Embryonic facial prominence (tissue), 1 donor: ENCODE data around the gene GNAS.

Experiments
- DNase-seq: peaks from one replicate; pipeline ENCODE4 v3.0.0-alpha.2; 2016; ENCODE audit errors: extremely low spot score

GNAS gene

GRCh38 chr20:58853976-58854637 lies 1.6 kb downstream of the GNAS start:
- no peak for DNase-seq

- no peak for DNase-seq
Measured at GRCh38 chr20:58854638-58855471, 2.3 kb downstream of the GNAS start.

- no peak for DNase-seq
Measured at GRCh38 chr20:58855506-58856389, 3.2 kb downstream of the GNAS start.

GRCh38 chr20:58863044-58863790 lies 10.7 kb downstream of the GNAS start:
- DNase-seq: no peak

DNA sequence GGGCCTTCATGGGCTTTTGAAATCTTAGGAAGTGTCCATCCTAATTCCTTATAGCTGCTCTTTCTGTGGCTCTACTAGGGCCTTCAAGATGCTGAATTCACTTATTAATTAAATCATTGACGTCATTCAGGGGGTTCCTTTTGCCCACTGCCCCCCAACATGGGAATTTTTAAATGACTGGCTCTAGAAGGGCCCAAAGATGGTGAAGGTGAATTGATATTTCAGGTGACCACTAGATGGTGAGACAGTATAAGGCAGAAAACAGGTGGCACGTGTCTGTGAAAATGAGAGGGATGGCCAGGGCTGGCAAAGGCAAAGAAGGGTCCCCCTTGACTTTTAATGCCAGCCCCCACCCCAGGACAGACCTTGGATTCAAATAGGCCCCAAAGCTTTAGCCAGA lies 11.8 kb downstream of the GNAS start:
- no peak for DNase-seq

DNA sequence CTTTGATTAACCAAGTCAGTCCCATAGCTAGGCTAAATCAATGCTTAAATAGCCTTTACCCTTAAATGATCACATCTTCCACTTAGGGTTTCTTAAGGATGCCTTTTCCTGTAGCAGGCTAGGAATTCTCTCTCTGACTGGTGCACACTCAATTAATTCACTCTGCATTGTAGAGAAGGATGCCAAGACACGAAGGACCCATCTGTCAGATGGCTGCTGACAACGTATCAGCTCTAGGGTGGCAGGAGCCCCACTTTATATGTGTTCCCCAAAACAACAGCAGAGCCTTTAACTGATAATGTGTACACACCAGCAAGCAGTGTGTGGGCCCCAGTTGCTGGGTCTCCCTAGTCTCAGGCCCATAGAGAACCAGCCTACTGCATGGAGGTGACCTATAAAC lies 13.3 kb downstream of the GNAS start:
- no peak for DNase-seq

- DNase-seq: no peak
Measured at GRCh38 chr20:58867211-58867610, 14.7 kb downstream of the GNAS start.

GRCh38 chr20:58868795-58869194 lies 16.3 kb downstream of the GNAS start:
- no peak for DNase-seq

- no peak for DNase-seq
Measured at GRCh38 chr20:58869662-58870227, 17.2 kb downstream of the GNAS start.

DNA sequence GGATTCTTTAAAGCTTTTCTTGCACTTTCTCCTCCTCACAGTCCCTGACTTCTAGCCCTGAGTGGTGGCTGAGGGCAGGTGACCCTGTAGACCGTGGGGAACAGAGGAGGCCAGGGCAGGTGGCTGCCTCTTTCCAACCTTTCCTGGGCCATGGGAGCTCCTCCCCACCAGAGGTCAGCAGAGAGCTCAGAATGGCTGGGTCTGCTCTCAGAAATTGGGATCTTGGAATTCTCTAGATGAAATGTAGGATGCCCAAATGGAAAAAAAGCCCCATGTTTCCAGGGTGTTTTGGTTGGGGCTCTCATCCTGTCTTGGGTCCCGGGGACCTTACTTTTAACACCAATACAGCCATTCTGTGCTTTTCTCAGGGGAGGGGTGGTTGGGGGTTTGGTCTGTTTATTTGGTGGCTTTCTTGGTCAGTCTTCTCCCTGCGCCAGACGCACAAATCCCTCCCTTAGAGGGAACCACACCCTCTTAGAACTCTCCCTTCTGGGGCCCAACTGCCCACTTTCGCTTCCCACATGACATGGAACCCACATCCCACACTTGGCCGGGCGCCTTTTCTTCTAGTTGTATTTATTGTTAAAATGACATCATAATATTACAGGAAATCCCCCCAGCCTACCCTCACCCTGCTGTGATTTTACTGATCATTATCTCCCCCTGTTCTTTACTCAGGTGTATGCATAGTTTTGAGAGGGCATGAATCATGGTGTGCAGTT lies 17.9 kb downstream of the GNAS start:
- DNase-seq: peak; percentile 67

GRCh38 chr20:58871533-58872102 lies 19.1 kb downstream of the GNAS start:
- DNase-seq: no peak

- no peak for DNase-seq
Measured at GRCh38 chr20:58874469-58874868, 22.0 kb downstream of the GNAS start.

DNA sequence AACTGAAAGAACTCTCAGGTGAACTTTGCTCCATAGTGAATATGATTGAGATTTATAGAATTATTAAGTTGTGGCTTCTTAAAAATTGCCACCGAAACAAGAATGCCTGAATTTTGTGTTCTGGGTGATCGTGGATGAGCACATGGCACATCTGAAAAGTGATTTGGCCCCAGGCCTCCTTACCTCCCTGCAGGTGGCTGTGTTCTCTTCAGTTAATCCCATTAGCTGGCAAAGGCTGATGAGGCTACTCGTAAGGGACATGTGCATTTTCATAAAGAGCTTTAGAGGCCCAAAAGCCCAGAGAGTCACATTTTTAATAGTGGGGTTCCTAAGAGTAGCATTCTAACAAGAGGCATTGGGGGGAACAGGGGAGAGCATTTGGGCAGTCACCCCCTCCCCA lies 22.6 kb downstream of the GNAS start:
- DNase-seq: no peak

DNA sequence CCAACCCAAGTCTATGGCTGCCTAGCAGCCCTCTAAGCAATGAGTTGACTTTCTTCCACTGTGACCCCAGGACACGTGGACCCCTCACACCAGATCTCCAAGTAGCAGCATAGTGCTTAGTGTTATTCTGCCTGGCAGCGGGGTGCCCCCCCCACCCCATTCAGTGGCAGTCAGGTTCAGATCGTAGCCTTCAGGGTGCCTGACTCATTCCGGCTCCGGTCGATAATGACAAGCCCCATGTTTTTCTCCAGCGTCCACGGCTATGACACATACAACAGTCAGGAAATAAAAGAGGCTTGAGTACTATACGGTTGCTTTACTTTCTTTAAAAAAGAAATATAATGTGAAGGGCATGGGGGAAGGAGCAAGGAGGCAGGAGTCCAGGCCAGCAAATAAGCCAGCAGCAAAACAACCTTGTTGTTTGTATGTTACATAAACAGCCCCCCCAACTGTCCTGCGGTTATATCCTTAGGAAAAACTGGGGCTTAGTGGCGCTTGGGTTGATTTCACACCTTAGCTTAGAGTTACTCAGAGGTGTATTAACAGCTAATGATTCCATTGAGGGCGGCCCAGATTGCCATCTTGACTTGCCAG lies 23.1 kb downstream of the GNAS start:
- DNase-seq: no peak

- no peak for DNase-seq
Measured at GRCh38 chr20:58876437-58876836, 23.9 kb downstream of the GNAS start.

DNA sequence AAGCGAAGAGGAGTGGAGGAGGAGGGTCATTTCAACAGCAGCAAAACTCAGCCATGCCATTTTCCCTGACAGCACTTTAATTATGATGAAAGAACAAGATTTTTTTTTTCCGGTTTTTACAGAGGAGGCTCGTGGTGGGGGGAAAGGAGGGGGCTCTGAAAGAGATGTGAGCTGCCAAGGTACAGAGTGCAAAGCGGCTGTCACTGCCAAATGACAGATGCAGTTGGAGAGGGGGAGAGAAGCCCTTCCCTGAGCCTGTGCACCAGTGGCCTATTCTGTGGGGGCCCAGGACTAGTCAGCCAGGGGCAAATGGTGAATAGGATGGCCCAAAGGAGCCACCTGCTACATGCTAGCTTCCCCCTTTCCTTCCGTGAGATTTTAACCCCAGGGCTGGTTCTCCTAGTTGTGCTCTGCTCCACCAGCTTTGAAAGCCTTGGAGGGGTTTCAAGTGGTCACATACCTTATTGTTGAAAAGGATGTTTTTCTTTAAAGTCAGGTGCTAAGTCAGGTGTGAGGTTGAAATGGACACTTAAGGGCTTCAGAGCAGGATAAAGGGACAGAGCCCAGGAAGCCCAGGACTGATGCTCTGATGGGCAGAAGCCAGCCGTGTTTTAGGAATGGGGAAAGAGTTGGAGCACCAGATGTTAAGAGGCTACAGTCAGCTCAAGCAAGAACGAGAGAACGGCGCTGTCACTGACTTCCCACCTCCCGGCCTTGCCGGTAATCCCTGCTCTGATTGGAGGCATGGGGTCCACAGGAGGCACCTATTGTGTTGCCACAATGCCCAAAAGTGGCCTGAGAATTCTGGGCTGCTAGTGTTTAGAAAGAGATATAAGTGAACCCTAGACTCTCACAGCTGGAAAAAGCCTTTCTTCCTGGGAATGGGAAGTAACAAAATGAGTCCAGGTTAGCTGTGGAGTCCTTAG lies 24.8 kb downstream of the GNAS start:
- DNase-seq: no peak

- DNase-seq: no peak
Measured at GRCh38 chr20:58877976-58878360, 25.5 kb downstream of the GNAS start.

DNA sequence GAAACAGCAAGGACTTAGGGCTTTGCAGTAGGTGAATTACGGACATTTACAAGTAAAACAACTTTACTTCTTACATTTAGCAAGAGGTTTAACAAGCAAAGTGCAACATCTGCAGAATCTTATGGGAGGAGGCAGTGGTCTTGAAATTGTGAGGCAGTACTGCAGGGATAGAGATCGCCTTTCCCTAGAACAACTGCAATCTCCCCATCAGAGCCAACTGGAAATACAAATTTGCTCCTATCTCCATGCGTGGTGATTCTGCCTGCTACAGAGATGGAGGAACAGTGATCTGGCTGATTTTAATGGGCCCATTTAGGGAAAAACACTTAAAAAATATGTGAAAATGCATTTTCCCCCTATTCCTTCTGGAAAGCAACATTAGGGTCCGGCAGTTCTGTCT lies 25.9 kb downstream of the GNAS start:
- no peak for DNase-seq

DNA sequence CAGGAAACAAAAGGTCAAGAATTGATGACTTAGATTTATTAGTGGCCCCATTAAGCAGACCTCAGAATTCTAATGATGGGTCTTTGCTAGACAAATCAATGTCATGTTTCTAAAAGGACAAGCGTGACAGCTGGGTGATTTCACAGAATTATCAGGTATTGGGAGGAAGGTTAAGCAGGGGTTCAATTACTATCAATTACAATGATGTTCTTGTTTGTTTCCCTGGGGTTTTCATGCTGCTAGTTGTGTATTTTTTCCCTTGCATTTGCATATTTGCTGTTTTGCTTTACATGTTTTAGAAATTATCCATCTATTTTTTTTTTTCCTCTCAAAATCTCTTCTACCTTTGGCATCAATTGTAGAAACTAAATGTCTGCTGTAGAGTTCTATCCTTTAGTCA lies 27.9 kb downstream of the GNAS start:
- no peak for DNase-seq
